ENCODE measurements around the gene PGLYRP1. TPM values are rescaled to one million over a fixed set of nuclear protein-coding genes. Genes with fewer than 3 reads are reported as not detected.

Gene PGLYRP1
- total RNA-seq, 1 experiment from 2014 or later = not detected

DNA sequence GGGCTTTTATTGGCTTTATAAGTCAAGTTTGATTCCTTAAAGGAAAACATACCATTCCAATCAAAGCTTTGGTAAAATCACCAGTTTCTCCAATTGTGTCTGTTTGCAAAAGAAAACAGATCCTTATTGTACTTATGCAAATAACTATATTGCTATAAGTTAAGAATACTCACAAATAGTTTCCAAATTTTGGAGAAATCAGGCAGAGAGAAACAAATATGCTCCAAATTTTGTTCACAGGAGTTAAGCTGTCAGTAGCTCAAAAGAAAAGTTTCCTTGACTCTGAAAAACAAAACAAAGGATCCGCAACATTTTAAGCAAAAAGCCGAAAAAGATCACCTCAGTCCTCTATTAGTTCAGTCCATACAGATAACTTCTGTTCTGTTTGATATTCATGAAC, 37.2 kb upstream of the PGLYRP1 start:
- H3K36me3 Mint-ChIP-seq = peaks cover 16% of the 10 kb centered on the region
- TF ChIP-seq TEAD4 (CRISPR knock-in tag; IDR thresholded peaks at IDR 0.05) (no peak), NFE2L1 (CRISPR knock-in tag; IDR thresholded peaks at IDR 0.05) (no peak), USF2 (CRISPR knock-in tag; IDR thresholded peaks at IDR 0.05) (no peak)
- TF ChIP-seq, protein P1, sequence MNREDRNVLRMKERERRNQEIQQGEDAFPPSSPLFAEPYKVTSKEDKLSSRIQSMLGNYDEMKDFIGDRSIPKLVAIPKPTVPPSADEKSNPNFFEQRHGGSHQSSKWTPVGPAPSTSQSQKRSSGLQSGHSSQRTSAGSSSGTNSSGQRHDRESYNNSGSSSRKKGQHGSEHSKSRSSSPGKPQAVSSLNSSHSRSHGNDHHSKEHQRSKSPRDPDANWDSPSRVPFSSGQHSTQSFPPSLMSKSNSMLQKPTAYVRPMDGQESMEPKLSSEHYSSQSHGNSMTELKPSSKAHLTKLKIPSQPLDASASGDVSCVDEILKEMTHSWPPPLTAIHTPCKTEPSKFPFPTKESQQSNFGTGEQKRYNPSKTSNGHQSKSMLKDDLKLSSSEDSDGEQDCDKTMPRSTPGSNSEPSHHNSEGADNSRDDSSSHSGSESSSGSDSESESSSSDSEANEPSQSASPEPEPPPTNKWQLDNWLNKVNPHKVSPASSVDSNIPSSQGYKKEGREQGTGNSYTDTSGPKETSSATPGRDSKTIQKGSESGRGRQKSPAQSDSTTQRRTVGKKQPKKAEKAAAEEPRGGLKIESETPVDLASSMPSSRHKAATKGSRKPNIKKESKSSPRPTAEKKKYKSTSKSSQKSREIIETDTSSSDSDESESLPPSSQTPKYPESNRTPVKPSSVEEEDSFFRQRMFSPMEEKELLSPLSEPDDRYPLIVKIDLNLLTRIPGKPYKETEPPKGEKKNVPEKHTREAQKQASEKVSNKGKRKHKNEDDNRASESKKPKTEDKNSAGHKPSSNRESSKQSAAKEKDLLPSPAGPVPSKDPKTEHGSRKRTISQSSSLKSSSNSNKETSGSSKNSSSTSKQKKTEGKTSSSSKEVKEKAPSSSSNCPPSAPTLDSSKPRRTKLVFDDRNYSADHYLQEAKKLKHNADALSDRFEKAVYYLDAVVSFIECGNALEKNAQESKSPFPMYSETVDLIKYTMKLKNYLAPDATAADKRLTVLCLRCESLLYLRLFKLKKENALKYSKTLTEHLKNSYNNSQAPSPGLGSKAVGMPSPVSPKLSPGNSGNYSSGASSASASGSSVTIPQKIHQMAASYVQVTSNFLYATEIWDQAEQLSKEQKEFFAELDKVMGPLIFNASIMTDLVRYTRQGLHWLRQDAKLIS (CRISPR knock-in tag; IDR thresholded peaks at IDR 0.05; ENCODE audit: borderline replicate concordance) = no peak
- TF ChIP-seq, protein P2, sequence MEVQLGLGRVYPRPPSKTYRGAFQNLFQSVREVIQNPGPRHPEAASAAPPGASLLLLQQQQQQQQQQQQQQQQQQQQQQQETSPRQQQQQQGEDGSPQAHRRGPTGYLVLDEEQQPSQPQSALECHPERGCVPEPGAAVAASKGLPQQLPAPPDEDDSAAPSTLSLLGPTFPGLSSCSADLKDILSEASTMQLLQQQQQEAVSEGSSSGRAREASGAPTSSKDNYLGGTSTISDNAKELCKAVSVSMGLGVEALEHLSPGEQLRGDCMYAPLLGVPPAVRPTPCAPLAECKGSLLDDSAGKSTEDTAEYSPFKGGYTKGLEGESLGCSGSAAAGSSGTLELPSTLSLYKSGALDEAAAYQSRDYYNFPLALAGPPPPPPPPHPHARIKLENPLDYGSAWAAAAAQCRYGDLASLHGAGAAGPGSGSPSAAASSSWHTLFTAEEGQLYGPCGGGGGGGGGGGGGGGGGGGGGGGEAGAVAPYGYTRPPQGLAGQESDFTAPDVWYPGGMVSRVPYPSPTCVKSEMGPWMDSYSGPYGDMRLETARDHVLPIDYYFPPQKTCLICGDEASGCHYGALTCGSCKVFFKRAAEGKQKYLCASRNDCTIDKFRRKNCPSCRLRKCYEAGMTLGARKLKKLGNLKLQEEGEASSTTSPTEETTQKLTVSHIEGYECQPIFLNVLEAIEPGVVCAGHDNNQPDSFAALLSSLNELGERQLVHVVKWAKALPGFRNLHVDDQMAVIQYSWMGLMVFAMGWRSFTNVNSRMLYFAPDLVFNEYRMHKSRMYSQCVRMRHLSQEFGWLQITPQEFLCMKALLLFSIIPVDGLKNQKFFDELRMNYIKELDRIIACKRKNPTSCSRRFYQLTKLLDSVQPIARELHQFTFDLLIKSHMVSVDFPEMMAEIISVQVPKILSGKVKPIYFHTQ (CRISPR knock-in tag; IDR thresholded peaks at IDR 0.05) = no peak
- no peak overlapping the region for H3K4me3 Mint-ChIP-seq
- H3K9me3 Mint-ChIP-seq = peaks cover 61% of the 10 kb centered on the region
- POLR2A ChIA-PET = no interaction called here
- ATAC-seq (no peak), DNase-seq (ENCODE audit: low spot score) (no peak)
- no peak overlapping the region for H3K27ac Mint-ChIP-seq
- H3K27me3 Mint-ChIP-seq (ENCODE audit: low read depth) = peaks cover 70% of the 10 kb centered on the region
- CTCF ChIA-PET = interaction anchor here (1.4 to 1.6 kb wide), 2 partner anchors 31 to 221 kb away, joined by 6 to 7 read pairs; no protein-coding TSS in a partner anchor
- no peaks in the 10 kb centered on the region for H3K4me1 Mint-ChIP-seq

DNA sequence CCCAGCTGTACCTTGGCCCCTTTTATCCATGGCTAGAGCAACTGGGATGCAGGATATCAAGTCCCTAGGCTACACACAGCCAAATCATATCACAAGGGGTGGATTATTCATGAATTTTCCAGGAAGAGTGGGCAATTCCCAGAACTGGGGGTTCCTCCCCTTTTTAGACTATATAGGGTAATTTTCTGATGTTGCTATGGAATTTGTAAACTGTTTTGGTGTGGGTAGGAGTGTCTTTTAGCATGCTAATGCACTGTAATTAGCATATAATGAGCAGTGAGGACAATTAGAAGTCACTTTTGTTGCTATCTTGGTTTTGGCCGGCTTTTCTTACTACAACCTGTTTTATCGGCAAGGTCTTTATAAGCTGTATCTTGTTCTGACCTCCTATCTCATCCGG, 35.9 kb upstream of the PGLYRP1 start:
- Mint-ChIP-seq H3K27ac (no peak overlapping the region), H3K9me3 (peaks cover 61% of the 10 kb centered on the region), H3K27me3 (ENCODE audit: low read depth) (peaks cover 78% of the 10 kb centered on the region), H3K4me3 (no peak overlapping the region), H3K36me3 (peaks cover 16% of the 10 kb centered on the region), H3K4me1 (no peaks in the 10 kb centered on the region)
- CTCF ChIA-PET = interaction anchor here (1.2 to 1.6 kb wide), 2 partner anchors 9 to 30 kb away, joined by 3 to 6 read pairs; no protein-coding TSS in a partner anchor
- ATAC-seq (no peak), DNase-seq (ENCODE audit: low spot score) (no peak)
- POLR2A ChIA-PET = no interaction called here
- TF ChIP-seq, protein P3, sequence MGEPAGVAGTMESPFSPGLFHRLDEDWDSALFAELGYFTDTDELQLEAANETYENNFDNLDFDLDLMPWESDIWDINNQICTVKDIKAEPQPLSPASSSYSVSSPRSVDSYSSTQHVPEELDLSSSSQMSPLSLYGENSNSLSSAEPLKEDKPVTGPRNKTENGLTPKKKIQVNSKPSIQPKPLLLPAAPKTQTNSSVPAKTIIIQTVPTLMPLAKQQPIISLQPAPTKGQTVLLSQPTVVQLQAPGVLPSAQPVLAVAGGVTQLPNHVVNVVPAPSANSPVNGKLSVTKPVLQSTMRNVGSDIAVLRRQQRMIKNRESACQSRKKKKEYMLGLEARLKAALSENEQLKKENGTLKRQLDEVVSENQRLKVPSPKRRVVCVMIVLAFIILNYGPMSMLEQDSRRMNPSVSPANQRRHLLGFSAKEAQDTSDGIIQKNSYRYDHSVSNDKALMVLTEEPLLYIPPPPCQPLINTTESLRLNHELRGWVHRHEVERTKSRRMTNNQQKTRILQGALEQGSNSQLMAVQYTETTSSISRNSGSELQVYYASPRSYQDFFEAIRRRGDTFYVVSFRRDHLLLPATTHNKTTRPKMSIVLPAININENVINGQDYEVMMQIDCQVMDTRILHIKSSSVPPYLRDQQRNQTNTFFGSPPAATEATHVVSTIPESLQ (CRISPR knock-in tag; IDR thresholded peaks at IDR 0.05) = no peak
- TF ChIP-seq ZNF532 (CRISPR knock-in tag; IDR thresholded peaks at IDR 0.05; ENCODE audit: borderline replicate concordance) (no peak), PRRX2 (CRISPR knock-in tag; IDR thresholded peaks at IDR 0.05) (no peak), FOXP1 (CRISPR knock-in tag; IDR thresholded peaks at IDR 0.05; ENCODE audit: borderline replicate concordance) (no peak), USF1 (CRISPR knock-in tag; IDR thresholded peaks at IDR 0.05) (no peak), TEAD4 (CRISPR knock-in tag; IDR thresholded peaks at IDR 0.05) (no peak), ZMAT4 (CRISPR knock-in tag; IDR thresholded peaks at IDR 0.05) (no peak), EMX1 (CRISPR knock-in tag; IDR thresholded peaks at IDR 0.05) (no peak)
- TF ChIP-seq, protein P4, sequence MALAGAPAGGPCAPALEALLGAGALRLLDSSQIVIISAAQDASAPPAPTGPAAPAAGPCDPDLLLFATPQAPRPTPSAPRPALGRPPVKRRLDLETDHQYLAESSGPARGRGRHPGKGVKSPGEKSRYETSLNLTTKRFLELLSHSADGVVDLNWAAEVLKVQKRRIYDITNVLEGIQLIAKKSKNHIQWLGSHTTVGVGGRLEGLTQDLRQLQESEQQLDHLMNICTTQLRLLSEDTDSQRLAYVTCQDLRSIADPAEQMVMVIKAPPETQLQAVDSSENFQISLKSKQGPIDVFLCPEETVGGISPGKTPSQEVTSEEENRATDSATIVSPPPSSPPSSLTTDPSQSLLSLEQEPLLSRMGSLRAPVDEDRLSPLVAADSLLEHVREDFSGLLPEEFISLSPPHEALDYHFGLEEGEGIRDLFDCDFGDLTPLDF (CRISPR knock-in tag; IDR thresholded peaks at IDR 0.05) = no peak
